Stimulated activated CD4-positive, alpha-beta T cell treated with anti-CD3 and anti-CD28 coated beads, Interleukin-1b, Interleukin-23, amount 100 ng/mL, for 1 hour (primary cell): ENCODE measurements around the gene CASKIN2.
"Not testable (repeated sequence)": the region's sequence is repeated elsewhere in the genome, so short reads cannot be mapped to it uniquely, and the experiment has no call there.

Experiments used
- DNase-seq, 2 donors: peaks; one replicate each; pipeline ENCODE4 v3.0.0-alpha.2; 2020; ENCODE audit warnings: low read depth in 2 of 2

CASKIN2 gene

GRCh38 chr17:75490953-75491649 lies 24.2 kb downstream of the CASKIN2 start:
- DNase-seq, result no peak

GRCh38 chr17:75490173-75490743 lies 25.1 kb downstream of the CASKIN2 start:
- no peak for DNase-seq

- DNase-seq, result no peak
Observed at GRCh38 chr17:75489511-75489955, 25.8 kb downstream of the CASKIN2 start.

- DNase-seq, result no peak
Observed at GRCh38 chr17:75488693-75489510, 26.4 kb downstream of the CASKIN2 start.

- peak in 1 of 2 donors; percentile 8 for DNase-seq
Observed at GRCh38 chr17:75487351-75488070, 27.8 kb downstream of the CASKIN2 start.

- no peak for DNase-seq
Observed at GRCh38 chr17:75486951-75487350, 28.4 kb downstream of the CASKIN2 start.

GRCh38 chr17:75486151-75486550 lies 29.2 kb downstream of the CASKIN2 start:
- DNase-seq, result no peak

GRCh38 chr17:75485688-75486087 lies 29.6 kb downstream of the CASKIN2 start:
- DNase-seq, result no peak

- no peak for DNase-seq
Observed at GRCh38 chr17:75482098-75482942, 33.0 kb downstream of the CASKIN2 start.

- DNase-seq, result no peak
Observed at GRCh38 chr17:75481194-75482068, 33.9 kb downstream of the CASKIN2 start.

- DNase-seq, result no peak
Observed at GRCh38 chr17:75480281-75480680, 35.1 kb downstream of the CASKIN2 start.

- DNase-seq, result no peak
Observed at GRCh38 chr17:75478508-75478907, 36.8 kb downstream of the CASKIN2 start.

GRCh38 chr17:75477490-75477862 lies 37.9 kb downstream of the CASKIN2 start:
- DNase-seq, result not testable (repeated sequence)

- DNase-seq, result no peak
Observed at GRCh38 chr17:75476752-75477489, 38.4 kb downstream of the CASKIN2 start.

- DNase-seq, result no peak
Observed at GRCh38 chr17:75476271-75476671, 39.1 kb downstream of the CASKIN2 start.

GRCh38 chr17:75475851-75476250 lies 39.5 kb downstream of the CASKIN2 start:
- DNase-seq, result no peak

- no peak for DNase-seq
Observed at GRCh38 chr17:75475144-75475835, 40.0 kb downstream of the CASKIN2 start.

GRCh38 chr17:75474736-75475135 lies 40.6 kb downstream of the CASKIN2 start:
- DNase-seq, result no peak

- DNase-seq, result no peak
Observed at GRCh38 chr17:75473246-75473645, 42.1 kb downstream of the CASKIN2 start.
